ENCODE measurements around the gene SH3PXD2A. TPM values are rescaled to one million over a fixed set of nuclear protein-coding genes. Genes with fewer than 3 reads are reported as not detected.

Gene SH3PXD2A
- total RNA-seq, 1 donor from 2014 or later = 17.3 TPM

- Mint-ChIP-seq H3K4me3 (ENCODE audit: unreplicated experiment) (no peak overlapping the region), H3K27ac (ENCODE audit: unreplicated experiment) (peak overlapping the region; percentile 53), H3K4me1 (ENCODE audit: low read depth, unreplicated experiment) (peaks cover 9% of the 10 kb centered on the region), H3K9me3 (ENCODE audit: unreplicated experiment) (no peaks in the 10 kb centered on the region), H3K27me3 (ENCODE audit: low read depth, unreplicated experiment) (peaks cover 3% of the 10 kb centered on the region), H3K36me3 (ENCODE audit: low read depth, unreplicated experiment) (peaks cover 17% of the 10 kb centered on the region)
- Histone ChIP-seq H3K4me1 (ENCODE audit: insufficient read depth, low read length) (peaks cover 13% of the 10 kb centered on the region), H3K79me2 (ENCODE audit: insufficient read depth, low read length) (no peaks in the 10 kb centered on the region), H3K4me2 (ENCODE audit: low read length) (peak overlapping the region; percentile 18), H2AFZ (ENCODE audit: low read depth, low read length) (no peak overlapping the region), H3K27me3 (ENCODE audit: insufficient read depth, low read length) (no peaks in the 10 kb centered on the region), H3K4me3 (ENCODE audit: insufficient read depth, low read depth, low read length) (no peak overlapping the region), H3K27ac (ENCODE audit: low read depth, low read length) (no peak overlapping the region), H3K9ac (ENCODE audit: low read length) (peak overlapping the region; percentile 19), H3K9me3 (ENCODE audit: insufficient read depth, low read depth, low read length) (no peaks in the 10 kb centered on the region), H4K20me1 (ENCODE audit: insufficient read depth, low read length) (no peaks in the 10 kb centered on the region), H3K36me3 (ENCODE audit: insufficient read depth, low read length) (peaks cover 6% of the 10 kb centered on the region)
- DNase-seq (ENCODE audit: low read depth) (no peak), FAIRE-seq (no peak)
- TF ChIP-seq CTCF (IDR thresholded peaks at IDR 0.05; ENCODE audit: insufficient read depth, low read depth, low read length) (no peak), EZH2 (IDR thresholded peaks at IDR 0.05; ENCODE audit: insufficient read depth, low read length) (no peak)
These were observed 235.7 kb downstream of the SH3PXD2A start for GRCh38 chr10:103619424-103620351.

GRCh38 chr10:103618575-103619423 is 236.6 kb downstream of the SH3PXD2A start:
- peak; percentile 60 for DNase-seq (ENCODE audit: low read depth)
- no peak overlapping the region for H3K4me3 ChIP-seq (ENCODE audit: insufficient read depth, low read depth, low read length)
- Mint-ChIP-seq H3K27ac (ENCODE audit: unreplicated experiment) (no peak overlapping the region), H3K9me3 (ENCODE audit: unreplicated experiment) (no peaks in the 10 kb centered on the region), H3K4me1 (ENCODE audit: low read depth, unreplicated experiment) (peaks cover 13% of the 10 kb centered on the region), H3K4me3 (ENCODE audit: unreplicated experiment) (no peak overlapping the region), H3K27me3 (ENCODE audit: low read depth, unreplicated experiment) (peaks cover 3% of the 10 kb centered on the region), H3K36me3 (ENCODE audit: low read depth, unreplicated experiment) (peaks cover 14% of the 10 kb centered on the region)
- H3K4me2 ChIP-seq (ENCODE audit: low read length) = peak overlapping the region; percentile 18
- H3K4me1 ChIP-seq (ENCODE audit: insufficient read depth, low read length) = peaks cover 13% of the 10 kb centered on the region
- H3K9me3 ChIP-seq (ENCODE audit: insufficient read depth, low read depth, low read length) = no peaks in the 10 kb centered on the region
- H4K20me1 ChIP-seq (ENCODE audit: insufficient read depth, low read length) = no peaks in the 10 kb centered on the region
- no peak overlapping the region for H3K27ac ChIP-seq (ENCODE audit: low read depth, low read length)
- peak overlapping the region; percentile 19 for H3K9ac ChIP-seq (ENCODE audit: low read length)
- FAIRE-seq = no peak
- H3K27me3 ChIP-seq (ENCODE audit: insufficient read depth, low read length) = no peaks in the 10 kb centered on the region
- H3K36me3 ChIP-seq (ENCODE audit: insufficient read depth, low read length) = peaks cover 6% of the 10 kb centered on the region
- TF ChIP-seq CTCF (IDR thresholded peaks at IDR 0.05; ENCODE audit: insufficient read depth, low read depth, low read length) (no peak), EZH2 (IDR thresholded peaks at IDR 0.05; ENCODE audit: insufficient read depth, low read length) (no peak)
- H3K79me2 ChIP-seq (ENCODE audit: insufficient read depth, low read length) = no peaks in the 10 kb centered on the region
- H2AFZ ChIP-seq (ENCODE audit: low read depth, low read length) = no peak overlapping the region
